Osteoblast (primary cell): ENCODE measurements around the gene TMBIM6. TPM values are rescaled to one million over a fixed set of nuclear protein-coding genes. Genes with fewer than 3 reads are reported as not detected.

Source experiments
- DNase-seq: peaks from one replicate; pipeline ENCODE4 v3.0.0; 2011; ENCODE audit warnings: low spot score, mixed read lengths; ENCODE audit not compliant: insufficient read length; ENCODE audit errors: missing footprints
- H2AFZ ChIP-seq: 2 replicates; pipeline ENCODE4 v1.6.0; 2011; ENCODE audit warnings: mild to moderate bottlenecking, low read length
- H3K27ac ChIP-seq: 2 replicates; pipeline ENCODE4 v1.5.1; 2011; ENCODE audit warnings: mild to moderate bottlenecking, low read depth, low read length, moderate library complexity
- H3K27me3 ChIP-seq: 2 replicates; pipeline ENCODE4 v1.6.0; 2012; ENCODE audit warnings: mild to moderate bottlenecking, control low read depth, inconsistent platforms, low read length, moderate library complexity; ENCODE audit not compliant: insufficient read depth
- H3K36me3 ChIP-seq: 2 replicates; pipeline ENCODE4 v1.5.1; 2011; ENCODE audit warnings: mild to moderate bottlenecking, low read length, control low read depth, moderate library complexity; ENCODE audit not compliant: insufficient read depth
- H3K4me1 ChIP-seq: 2 replicates; pipeline ENCODE4 v1.5.1; 2011; ENCODE audit warnings: mild to moderate bottlenecking, low read length, control low read depth, moderate library complexity; ENCODE audit not compliant: insufficient read depth
- H3K4me2 ChIP-seq: 2 replicates; pipeline ENCODE4 v1.6.0; 2011; ENCODE audit warnings: mild to moderate bottlenecking, low read length; ENCODE audit not compliant: insufficient read depth
- H3K4me3 ChIP-seq: fragments of 200-600 bp; sonication (generic); 3 replicates; pipeline ENCODE4 v1.5.1; 2012; ENCODE audit warnings: mild to moderate bottlenecking, low read length, inconsistent platforms; ENCODE audit not compliant: insufficient read depth
- H3K79me2 ChIP-seq: 2 replicates; pipeline ENCODE4 v1.6.0; 2012; ENCODE audit warnings: mild to moderate bottlenecking, low read length, control low read depth, inconsistent platforms; ENCODE audit not compliant: insufficient read depth
- H3K9me3 ChIP-seq: 2 replicates; pipeline ENCODE4 v1.5.1; 2011; ENCODE audit warnings: low read depth, low read length, control low read depth
- H4K20me1 ChIP-seq: 2 replicates; pipeline ENCODE4 v1.6.0; 2012; ENCODE audit warnings: mild to moderate bottlenecking, low read length, control low read depth; ENCODE audit not compliant: insufficient read depth
- CTCF ChIP-seq: IDR thresholded peaks from 2 replicates; pipeline ENCODE4 v1.5.1; 2011; ENCODE audit warnings: mild to moderate bottlenecking, low read depth, low read length, moderate library complexity; ENCODE audit errors: extremely low read depth
- total RNA-seq: library from RNA; depleted of rRNA; stranded (reverse); fragments of >200 nt; gene quantifications from 2 replicates; pipeline ENCODE4 v1.2.3, GENCODE V29; 2012

TMBIM6 gene
- total RNA-seq, 1 donor, result 398 TPM

GRCh38 chr12:49702676-49703215 is 38.6 kb upstream of the TMBIM6 start:
- Histone ChIP-seq H3K9me3 (no peaks in the 10 kb centered on the region), H3K36me3 (no peaks in the 10 kb centered on the region), H3K79me2 (peaks cover 77% of the 10 kb centered on the region), H3K4me1 (peaks cover 59% of the 10 kb centered on the region), H4K20me1 (peaks cover 10% of the 10 kb centered on the region), H3K27me3 (no peaks in the 10 kb centered on the region), H3K4me2 (peak overlapping the region; percentile 68), H3K27ac (peak overlapping the region; percentile 74), H2AFZ (no peak overlapping the region), H3K4me3 (no peak overlapping the region)
- no peak for DNase-seq
- no peak for TF ChIP-seq CTCF

GRCh38 chr12:49703647-49704137 is 37.7 kb upstream of the TMBIM6 start:
- Histone ChIP-seq H3K79me2 (peaks cover 70% of the 10 kb centered on the region), H3K27ac (peak overlapping the region; percentile 74), H3K4me1 (peaks cover 53% of the 10 kb centered on the region), H3K36me3 (no peaks in the 10 kb centered on the region), H3K9me3 (no peaks in the 10 kb centered on the region), H2AFZ (peak overlapping the region; percentile 8), H3K4me3 (peak overlapping the region; percentile 9), H4K20me1 (peaks cover 5% of the 10 kb centered on the region), H3K27me3 (no peaks in the 10 kb centered on the region), H3K4me2 (peak overlapping the region; percentile 68)
- no peak for TF ChIP-seq CTCF
- DNase-seq, result peak; percentile 80

- TF ChIP-seq CTCF, result no peak
- Histone ChIP-seq H3K79me2 (peaks cover 60% of the 10 kb centered on the region), H3K4me1 (peaks cover 41% of the 10 kb centered on the region), H2AFZ (peak overlapping the region; percentile 84), H4K20me1 (no peaks in the 10 kb centered on the region), H3K27ac (peak overlapping the region; percentile 74), H3K9me3 (no peaks in the 10 kb centered on the region), H3K27me3 (no peaks in the 10 kb centered on the region), H3K36me3 (no peaks in the 10 kb centered on the region), H3K4me3 (peak overlapping the region; percentile 84), H3K4me2 (peak overlapping the region; percentile 94)
- DNase-seq, result peak; percentile 84
Measured at GRCh38 chr12:49705479-49706134, 35.8 kb upstream of the TMBIM6 start.

- Histone ChIP-seq H3K79me2 (peaks cover 52% of the 10 kb centered on the region), H3K27me3 (peaks cover 4% of the 10 kb centered on the region)
- peak; percentile 90 for DNase-seq
Measured at GRCh38 chr12:49706351-49707127, 34.8 kb upstream of the TMBIM6 start.

More at GRCh38 chr12:49706351-49707127, 34.8 kb upstream of the TMBIM6 start:
- no peaks in the 10 kb centered on the region for H3K36me3 ChIP-seq
- H3K9me3 ChIP-seq, result no peaks in the 10 kb centered on the region
- TF ChIP-seq CTCF, result no peak
- peak overlapping the region; percentile 94 for H3K4me2 ChIP-seq
- H3K27ac ChIP-seq, result peak overlapping the region; percentile 74
- peak overlapping the region; percentile 84 for H3K4me3 ChIP-seq
- H4K20me1 ChIP-seq, result no peaks in the 10 kb centered on the region
- H3K4me1 ChIP-seq, result peaks cover 41% of the 10 kb centered on the region
- peak overlapping the region; percentile 84 for H2AFZ ChIP-seq
